Neural cell (in vitro differentiated cells): Measurements from ENCODE around the gene SLC34A1. TPM values are rescaled to one million over a fixed set of nuclear protein-coding genes. Genes with fewer than 3 reads are reported as not detected.

Experiments used
- H2AFZ ChIP-seq: fragments of 200-600, 300-800 bp; sonication (generic), shearing (Covaris generic); 2 replicates; pipeline ENCODE4 v1.6.0; 2014; ENCODE audit warnings: low read depth, mild to moderate bottlenecking, antibody characterized with exemption, low read length, moderate library complexity
- H3F3A ChIP-seq: fragments of 200-600 bp; shearing (Covaris generic); 2 replicates; pipeline ENCODE4 v1.6.1; 2016; ENCODE audit warnings: mild to moderate bottlenecking, moderate library complexity, mixed read lengths, antibody characterized with exemption, low read length; ENCODE audit not compliant: insufficient read depth, poor library complexity, severe bottlenecking
- H3K27ac ChIP-seq: fragments of 200-600, 300-800 bp; sonication (generic), shearing (Covaris generic); 2 replicates; pipeline ENCODE4 v1.5.1; 2014; ENCODE audit warnings: mild to moderate bottlenecking, low read length, moderate library complexity
- H3K27me3 ChIP-seq: fragments of 300-800, 200-600 bp; sonication (generic), shearing (Covaris generic); 2 replicates; pipeline ENCODE4 v1.6.0; 2014; ENCODE audit warnings: mild to moderate bottlenecking, low read depth, low read length, moderate library complexity; ENCODE audit not compliant: insufficient read depth
- H3K36me3 ChIP-seq: fragments of 300-800, 200-600 bp; sonication (generic), shearing (Covaris generic); 2 replicates; pipeline ENCODE4 v1.5.1; 2014; ENCODE audit warnings: mild to moderate bottlenecking, antibody characterized with exemption, low read length, moderate library complexity; ENCODE audit not compliant: insufficient read depth
- H3K4me2 ChIP-seq: fragments of 300-800, 200-600 bp; sonication (generic), shearing (Covaris generic); 2 replicates; pipeline ENCODE4 v1.6.0; 2014; ENCODE audit warnings: mild to moderate bottlenecking, low read length
- H3K4me3 ChIP-seq: fragments of 300-800, 200-600 bp; sonication (generic), shearing (Covaris generic); 2 replicates; pipeline ENCODE4 v1.5.1; 2014; ENCODE audit warnings: mild to moderate bottlenecking, low read length, moderate library complexity
- H3K79me2 ChIP-seq: fragments of 200-600 bp; shearing (Covaris generic); replicated peaks from 2 replicates; pipeline ENCODE4 v1.6.0; 2014; ENCODE audit warnings: mild to moderate bottlenecking, low read length, moderate library complexity; ENCODE audit not compliant: insufficient read depth
- H3K9ac ChIP-seq: fragments of 300-800, 200-600 bp; sonication (generic), shearing (Covaris generic); 2 replicates; pipeline ENCODE4 v1.6.1; 2016; ENCODE audit warnings: mild to moderate bottlenecking, low read length, mixed read lengths
- H3K9me2 ChIP-seq: fragments of 200-600 bp; shearing (Covaris generic); 2 replicates; pipeline ENCODE4 v1.6.1; 2016; ENCODE audit warnings: mild to moderate bottlenecking, low read length, mixed read lengths; ENCODE audit not compliant: insufficient read depth
- H3K9me3 ChIP-seq: fragments of 200-600, 300-800 bp; sonication (generic), shearing (Covaris generic); 2 replicates; pipeline ENCODE4 v1.6.1; 2016; ENCODE audit warnings: mild to moderate bottlenecking, mixed run types, low read length, moderate library complexity, mixed read lengths
- H4K20me1 ChIP-seq: fragments of 200-600 bp; shearing (Covaris generic); 2 replicates; pipeline ENCODE4 v1.6.1; 2016; ENCODE audit warnings: mild to moderate bottlenecking, mixed run types; ENCODE audit not compliant: insufficient read depth
- EP300 ChIP-seq: fragments of 450-650 bp; conservative IDR thresholded peaks from 2 replicates; pipeline ENCODE4 v1.6.1; 2014; ENCODE audit warnings: antibody characterized with exemption, mild to moderate bottlenecking, moderate library complexity; ENCODE audit not compliant: poor library complexity, severe bottlenecking
- EZH2 ChIP-seq: fragments of 200-600, 300-800 bp; shearing (Covaris generic), sonication (generic); IDR thresholded peaks from 2 replicates; pipeline ENCODE4 v1.6.1; 2014; ENCODE audit warnings: antibody characterized with exemption, low read length, borderline replicate concordance, mild to moderate bottlenecking; ENCODE audit not compliant: insufficient read depth, poor library complexity, severe bottlenecking
- MXI1 ChIP-seq: fragments of 450-650 bp; conservative IDR thresholded peaks from 2 replicates; pipeline ENCODE4 v1.6.1; 2014; ENCODE audit warnings: antibody characterized with exemption, mild to moderate bottlenecking; ENCODE audit not compliant: poor library complexity, severe bottlenecking
- POLR2AphosphoS5 ChIP-seq: IDR thresholded peaks from 2 replicates; pipeline ENCODE4 v1.6.1; 2012
- RAD21 ChIP-seq: fragments of 450-650 bp; conservative IDR thresholded peaks from 2 replicates; pipeline ENCODE4 v1.6.1; 2014; ENCODE audit warnings: antibody characterized with exemption, mild to moderate bottlenecking, moderate library complexity
- SMC3 ChIP-seq: fragments of 450-650 bp; conservative IDR thresholded peaks from 2 replicates; pipeline ENCODE4 v1.6.1; 2014; ENCODE audit warnings: antibody characterized with exemption, mild to moderate bottlenecking, moderate library complexity; ENCODE audit not compliant: poor library complexity
- TAF1 ChIP-seq: IDR thresholded peaks from 2 replicates; pipeline ENCODE4 v1.6.1; 2012; ENCODE audit warnings: low read depth
- polyA plus RNA-seq: library from polyadenylated mRNA; depleted of rRNA; stranded (reverse); fragments of >200 nt; gene quantifications from 2 replicates; pipeline ENCODE4 v1.2.3, GENCODE V29; 2014
- TF ChIP-seq, protein P1 (sequence below): fragments of 450-650 bp; IDR thresholded peaks from 2 replicates; pipeline ENCODE4 v1.5.1; 2014; ENCODE audit warnings: antibody characterized with exemption, mild to moderate bottlenecking, moderate library complexity; ENCODE audit not compliant: poor library complexity, severe bottlenecking
- TF ChIP-seq, protein P2 (sequence below): IDR thresholded peaks from 2 replicates; pipeline ENCODE4 v1.6.1; 2012; ENCODE audit warnings: borderline replicate concordance

SLC34A1 gene
- polyA plus RNA-seq, 1 donor from 2014 or later = not detected

DNA sequence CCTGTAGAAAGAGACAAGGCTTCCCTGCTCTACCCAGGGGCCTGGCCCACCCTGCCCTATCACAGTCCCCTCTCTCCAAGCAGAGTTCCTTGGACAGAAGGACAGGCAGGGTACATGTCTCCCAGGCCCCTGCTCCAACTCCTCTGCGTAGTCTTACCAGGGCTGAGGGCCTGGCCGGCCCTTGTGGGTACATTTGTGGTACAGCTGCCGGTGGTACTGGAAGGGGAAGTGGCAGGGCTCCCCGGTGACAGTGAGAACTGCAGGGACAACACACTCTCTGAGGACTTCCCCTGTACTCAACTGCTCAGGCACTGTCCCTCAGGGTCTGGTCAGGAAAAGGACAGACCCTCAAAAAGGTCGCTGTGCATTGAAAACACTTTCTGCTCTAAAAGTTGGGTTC is 21.6 kb downstream of the SLC34A1 start:
- TF ChIP-seq EP300 = no peak
- TF ChIP-seq, protein P1, sequence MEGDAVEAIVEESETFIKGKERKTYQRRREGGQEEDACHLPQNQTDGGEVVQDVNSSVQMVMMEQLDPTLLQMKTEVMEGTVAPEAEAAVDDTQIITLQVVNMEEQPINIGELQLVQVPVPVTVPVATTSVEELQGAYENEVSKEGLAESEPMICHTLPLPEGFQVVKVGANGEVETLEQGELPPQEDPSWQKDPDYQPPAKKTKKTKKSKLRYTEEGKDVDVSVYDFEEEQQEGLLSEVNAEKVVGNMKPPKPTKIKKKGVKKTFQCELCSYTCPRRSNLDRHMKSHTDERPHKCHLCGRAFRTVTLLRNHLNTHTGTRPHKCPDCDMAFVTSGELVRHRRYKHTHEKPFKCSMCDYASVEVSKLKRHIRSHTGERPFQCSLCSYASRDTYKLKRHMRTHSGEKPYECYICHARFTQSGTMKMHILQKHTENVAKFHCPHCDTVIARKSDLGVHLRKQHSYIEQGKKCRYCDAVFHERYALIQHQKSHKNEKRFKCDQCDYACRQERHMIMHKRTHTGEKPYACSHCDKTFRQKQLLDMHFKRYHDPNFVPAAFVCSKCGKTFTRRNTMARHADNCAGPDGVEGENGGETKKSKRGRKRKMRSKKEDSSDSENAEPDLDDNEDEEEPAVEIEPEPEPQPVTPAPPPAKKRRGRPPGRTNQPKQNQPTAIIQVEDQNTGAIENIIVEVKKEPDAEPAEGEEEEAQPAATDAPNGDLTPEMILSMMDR = no peak
- no peak for TF ChIP-seq POLR2AphosphoS5
- no peak for TF ChIP-seq EZH2
- TF ChIP-seq RAD21 = no peak
- TF ChIP-seq, protein P2, sequence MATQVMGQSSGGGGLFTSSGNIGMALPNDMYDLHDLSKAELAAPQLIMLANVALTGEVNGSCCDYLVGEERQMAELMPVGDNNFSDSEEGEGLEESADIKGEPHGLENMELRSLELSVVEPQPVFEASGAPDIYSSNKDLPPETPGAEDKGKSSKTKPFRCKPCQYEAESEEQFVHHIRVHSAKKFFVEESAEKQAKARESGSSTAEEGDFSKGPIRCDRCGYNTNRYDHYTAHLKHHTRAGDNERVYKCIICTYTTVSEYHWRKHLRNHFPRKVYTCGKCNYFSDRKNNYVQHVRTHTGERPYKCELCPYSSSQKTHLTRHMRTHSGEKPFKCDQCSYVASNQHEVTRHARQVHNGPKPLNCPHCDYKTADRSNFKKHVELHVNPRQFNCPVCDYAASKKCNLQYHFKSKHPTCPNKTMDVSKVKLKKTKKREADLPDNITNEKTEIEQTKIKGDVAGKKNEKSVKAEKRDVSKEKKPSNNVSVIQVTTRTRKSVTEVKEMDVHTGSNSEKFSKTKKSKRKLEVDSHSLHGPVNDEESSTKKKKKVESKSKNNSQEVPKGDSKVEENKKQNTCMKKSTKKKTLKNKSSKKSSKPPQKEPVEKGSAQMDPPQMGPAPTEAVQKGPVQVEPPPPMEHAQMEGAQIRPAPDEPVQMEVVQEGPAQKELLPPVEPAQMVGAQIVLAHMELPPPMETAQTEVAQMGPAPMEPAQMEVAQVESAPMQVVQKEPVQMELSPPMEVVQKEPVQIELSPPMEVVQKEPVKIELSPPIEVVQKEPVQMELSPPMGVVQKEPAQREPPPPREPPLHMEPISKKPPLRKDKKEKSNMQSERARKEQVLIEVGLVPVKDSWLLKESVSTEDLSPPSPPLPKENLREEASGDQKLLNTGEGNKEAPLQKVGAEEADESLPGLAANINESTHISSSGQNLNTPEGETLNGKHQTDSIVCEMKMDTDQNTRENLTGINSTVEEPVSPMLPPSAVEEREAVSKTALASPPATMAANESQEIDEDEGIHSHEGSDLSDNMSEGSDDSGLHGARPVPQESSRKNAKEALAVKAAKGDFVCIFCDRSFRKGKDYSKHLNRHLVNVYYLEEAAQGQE = no peak
- TF ChIP-seq MXI1 = no peak
- no peak for TF ChIP-seq TAF1
- TF ChIP-seq SMC3 = no peak
- H3F3A ChIP-seq = no peaks in the 10 kb centered on the region

DNA sequence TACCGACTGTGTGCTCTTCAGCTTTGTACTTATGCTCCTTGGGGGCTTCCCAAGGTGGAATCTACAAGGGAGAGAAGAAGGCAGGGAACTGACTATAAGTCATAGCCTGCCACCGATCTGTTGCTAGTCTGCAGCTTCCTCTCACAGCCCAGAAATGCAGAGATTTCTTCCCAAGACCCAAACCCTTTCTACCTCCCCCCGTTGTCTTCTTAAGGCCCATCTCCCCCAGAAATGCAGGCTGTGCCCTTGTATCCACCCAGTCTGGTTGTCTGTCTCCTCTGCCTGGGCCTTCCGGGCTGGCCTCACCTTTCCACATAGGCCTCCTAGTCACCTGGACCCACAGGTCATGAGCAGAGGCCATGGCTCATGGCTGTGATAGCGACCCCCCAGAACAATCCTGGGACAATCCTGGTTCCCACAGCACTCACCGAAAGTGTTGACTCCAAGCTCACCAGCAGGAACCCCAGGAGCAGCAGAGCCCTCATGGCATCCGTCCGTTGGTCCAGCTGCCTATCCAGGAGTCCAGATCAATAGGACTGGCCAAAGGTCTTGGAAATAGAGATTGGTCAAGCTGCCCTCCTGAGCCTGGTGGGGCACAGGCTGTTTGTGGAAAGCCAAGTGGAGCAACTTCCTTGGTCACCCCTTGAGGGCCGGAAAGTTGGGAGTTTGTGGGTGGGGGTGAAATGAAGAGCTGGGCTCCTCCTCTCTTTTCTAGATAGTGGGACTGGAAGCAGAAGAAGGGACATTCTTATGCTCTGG is 25.0 kb downstream of the SLC34A1 start, which contains the start of gene F12:
TSS of gene F12 (minus strand) at position 522 of the 759 bp plus-strand sequence. CDS start at position 485, 37 bp downstream.
- TF ChIP-seq, protein P2 = no peak
- no peak for TF ChIP-seq TAF1
- TF ChIP-seq EZH2 = no peak
- no peak for TF ChIP-seq RAD21
- no peak for TF ChIP-seq MXI1
- TF ChIP-seq POLR2AphosphoS5 = no peak
- TF ChIP-seq EP300 = no peak
- TF ChIP-seq SMC3 = no peak
- TF ChIP-seq, protein P1 = no peak
- no peak within 1 kb of the TSS for H2AFZ ChIP-seq
- H3K9me2 ChIP-seq = no peaks in the 10 kb centered on the region
- no peaks in the 10 kb centered on the region for H3K9me3 ChIP-seq
- H3K27me3 ChIP-seq = peaks cover 9% of the 10 kb centered on the region
- H3K36me3 ChIP-seq = no peaks in the 10 kb centered on the region
- H3K4me3 ChIP-seq = no peak within 1 kb of the TSS
- no peak within 1 kb of the TSS for H3K9ac ChIP-seq
- H3K79me2 ChIP-seq = no peaks in the 10 kb centered on the region
- H3K27ac ChIP-seq = no peak within 1 kb of the TSS
- no peaks in the 10 kb centered on the region for H3F3A ChIP-seq
- H3K4me2 ChIP-seq = no peak within 1 kb of the TSS
- no peaks in the 10 kb centered on the region for H4K20me1 ChIP-seq

More for the DNA sequence above, 21.6 kb downstream of the SLC34A1 start:
- Histone ChIP-seq H3K27ac (no peak overlapping the region), H3K27me3 (peaks cover 42% of the 10 kb centered on the region), H3K9me2 (no peaks in the 10 kb centered on the region), H3K4me2 (no peak overlapping the region), H3K9ac (no peak overlapping the region), H2AFZ (no peak overlapping the region), H4K20me1 (no peaks in the 10 kb centered on the region), H3K79me2 (no peaks in the 10 kb centered on the region), H3K4me3 (no peak overlapping the region), H3K36me3 (no peaks in the 10 kb centered on the region), H3K9me3 (no peaks in the 10 kb centered on the region)
